Stimulated activated CD4-positive, alpha-beta T cell treated with anti-CD3 and anti-CD28 coated beads, Interleukin-2, amount 100 ng/mL, for 48 hours (primary cell): ENCODE data around the gene HPGDS.
"Not testable (repeated sequence)": the region's sequence is repeated elsewhere in the genome, so short reads cannot be mapped to it uniquely, and the experiment has no call there.

Source experiments
- DNase-seq, 2 donors: peaks; one replicate each; pipeline ENCODE4 v3.0.0-alpha.2; 2020

Gene HPGDS

DNA sequence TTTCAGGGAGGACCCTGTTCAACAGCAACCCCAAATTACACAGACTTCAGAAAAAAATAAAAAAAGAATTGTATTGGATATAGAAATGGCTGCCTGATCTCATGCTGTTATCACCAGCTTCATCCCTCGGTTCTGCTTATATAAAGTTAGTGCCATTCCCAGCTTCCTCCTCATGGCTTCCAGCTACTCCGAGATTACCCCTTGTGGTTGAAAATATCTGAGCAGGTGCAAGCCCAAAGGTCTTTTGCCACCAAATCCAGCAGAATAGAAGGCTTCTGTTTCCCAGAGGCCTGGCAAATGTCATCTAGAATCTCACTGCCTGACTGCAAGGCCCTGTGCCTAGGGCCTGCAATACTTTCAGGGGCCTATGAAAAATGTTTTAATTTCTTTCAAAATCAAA is 13.8 kb upstream of the HPGDS start:
- DNase-seq, result no peak

DNA sequence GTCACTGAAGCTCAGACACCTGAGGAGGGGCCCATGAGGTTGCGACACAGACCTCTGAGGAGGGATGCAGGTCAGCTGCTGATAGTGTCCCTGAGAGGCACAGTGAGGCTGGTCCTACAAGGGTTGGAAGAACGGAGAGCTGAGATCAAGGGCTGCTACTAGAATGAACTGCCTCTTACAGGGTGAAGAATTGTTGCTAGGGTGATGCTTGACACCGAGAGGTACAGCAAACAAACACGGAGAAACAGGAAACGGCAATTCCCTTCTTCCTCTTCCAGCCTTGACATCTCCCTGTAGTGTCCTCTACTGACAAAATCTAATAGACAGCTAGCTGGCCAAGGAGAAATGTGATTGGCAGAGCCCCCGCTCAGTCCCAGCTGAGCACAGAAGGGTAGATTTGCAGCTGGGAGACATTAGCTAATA is 11.8 kb upstream of the HPGDS start:
- DNase-seq, result no peak

DNA sequence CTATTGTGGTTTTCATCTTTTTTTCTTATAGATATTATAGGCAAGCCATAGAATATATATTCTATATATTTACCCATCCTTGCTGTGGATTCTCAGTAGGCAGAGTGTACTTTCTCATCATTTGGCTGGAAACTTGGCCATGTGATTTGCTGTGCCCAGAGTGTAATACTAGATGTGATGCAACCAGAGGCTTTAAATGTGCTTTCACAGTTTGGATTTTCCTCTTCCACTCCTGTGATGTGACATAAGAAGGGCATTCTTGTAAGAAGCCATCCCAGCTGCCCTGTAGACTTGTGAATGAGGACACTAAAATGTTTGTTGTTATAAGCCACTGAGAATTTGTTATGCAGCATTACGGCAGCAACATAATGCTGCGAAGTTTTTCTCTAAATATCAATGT is 10.4 kb upstream of the HPGDS start:
- no peak for DNase-seq

- DNase-seq, result no peak
Observed at GRCh38 chr4:94352163-94352562, 9.5 kb upstream of the HPGDS start.

DNA sequence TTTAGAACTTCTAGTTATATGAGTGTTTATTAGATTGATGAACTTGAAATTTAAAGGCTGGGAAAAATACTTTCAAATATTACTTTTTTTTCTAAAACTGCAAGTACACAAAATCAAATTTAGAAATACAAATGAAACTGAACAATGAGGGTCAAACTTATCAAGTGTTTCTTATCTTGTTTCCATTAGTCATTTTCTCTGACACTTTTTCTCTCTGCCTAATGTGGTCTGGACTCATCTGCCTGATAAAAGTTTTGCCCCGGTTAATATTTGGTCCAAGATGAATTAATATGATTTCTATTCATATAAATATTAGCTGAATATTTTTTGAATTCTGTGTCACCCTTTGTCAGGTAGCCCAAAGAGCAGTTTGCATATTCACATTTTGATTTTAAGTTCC is 8.7 kb upstream of the HPGDS start:
- no peak for DNase-seq

GRCh38 chr4:94350095-94350494 is 7.5 kb upstream of the HPGDS start:
- DNase-seq, result no peak

GRCh38 chr4:94349193-94349592 is 6.6 kb upstream of the HPGDS start:
- DNase-seq, result no peak

DNA sequence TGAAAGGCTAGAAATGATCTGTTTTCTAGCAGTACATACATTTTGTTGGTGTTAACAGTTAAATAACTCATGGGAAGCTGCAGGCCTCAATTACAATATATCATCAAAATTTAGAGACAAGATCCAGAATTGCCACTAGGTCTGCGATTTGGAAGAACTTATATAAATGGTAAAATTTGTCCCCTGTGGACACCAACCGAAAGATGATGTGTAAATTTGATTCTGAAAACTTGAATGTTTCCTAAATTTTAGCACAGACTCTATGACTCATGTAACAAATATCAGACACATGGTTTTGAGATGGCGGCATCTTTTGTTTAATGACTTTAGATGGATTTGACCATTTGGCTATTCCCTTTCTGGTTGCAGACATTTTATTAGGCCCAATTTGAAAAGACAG is 6.0 kb upstream of the HPGDS start:
- no peak for DNase-seq

- no peak for DNase-seq
Observed at GRCh38 chr4:94346541-94346940, 3.9 kb upstream of the HPGDS start.

GRCh38 chr4:94345969-94346368 is 3.3 kb upstream of the HPGDS start:
- no peak for DNase-seq

DNA sequence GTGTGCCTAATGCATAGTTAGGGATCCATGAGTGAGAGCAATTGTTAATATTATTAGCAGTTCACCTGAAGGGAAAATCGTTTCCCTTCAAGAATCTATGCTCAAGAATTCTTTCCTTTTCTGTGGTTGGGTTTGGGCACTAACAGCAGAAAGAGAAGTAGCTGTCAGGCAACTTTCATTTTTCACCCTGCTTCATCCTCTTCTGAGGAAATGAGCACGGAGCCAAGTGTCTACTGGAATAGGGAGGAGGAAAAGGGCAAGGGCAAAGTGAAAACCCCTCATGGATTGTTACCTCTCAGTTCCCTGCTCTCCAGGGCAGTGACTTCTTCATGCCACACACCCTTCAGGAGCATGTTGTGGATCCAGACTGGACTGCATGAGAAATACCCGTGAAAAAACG is 2.6 kb upstream of the HPGDS start:
- DNase-seq, result no peak

DNA sequence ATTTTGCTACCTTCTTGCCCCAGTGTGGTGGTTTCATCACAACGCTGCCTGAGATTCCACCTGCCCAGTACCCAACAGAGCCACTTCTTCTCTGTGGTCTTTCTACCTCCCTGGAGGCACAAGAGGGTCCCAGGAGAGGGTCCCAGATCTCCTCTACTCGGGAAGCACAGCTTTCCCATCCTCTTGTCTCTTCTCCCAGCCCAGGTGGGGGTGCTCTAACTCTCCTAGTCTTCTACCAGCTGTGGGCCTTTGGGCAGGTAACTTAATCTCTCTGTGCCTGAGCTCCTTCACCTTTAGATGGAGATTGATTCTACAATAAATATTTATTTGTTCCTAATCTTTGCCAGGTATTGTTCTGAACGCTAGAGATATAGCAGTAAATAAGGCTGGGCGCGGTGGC is 1.8 kb upstream of the HPGDS start:
- no peak for DNase-seq

- no peak for DNase-seq
Observed at GRCh38 chr4:94341481-94342370, 910 bp downstream of the HPGDS start.

DNA sequence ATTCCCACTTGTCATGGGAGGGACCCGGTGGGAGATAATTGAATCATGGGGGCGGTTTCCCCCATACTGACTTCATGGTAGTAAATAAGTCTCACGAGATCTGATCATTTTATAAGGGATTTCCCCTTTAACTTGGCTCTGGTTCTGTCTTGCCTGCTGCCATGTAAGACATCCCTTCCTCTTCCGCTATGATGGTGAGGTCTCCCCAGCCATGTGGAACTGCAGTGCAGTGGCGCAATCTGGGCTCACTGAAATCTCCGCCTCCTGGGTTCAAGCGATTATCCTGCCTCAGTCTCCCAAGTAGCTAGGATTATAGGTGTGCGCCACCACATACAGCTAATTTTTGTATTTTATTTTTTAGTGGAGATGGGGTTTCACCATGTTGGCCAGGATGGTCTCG is 2.9 kb downstream of the HPGDS start:
- DNase-seq, result peak in 1 of 2 donors; percentile 1

DNA sequence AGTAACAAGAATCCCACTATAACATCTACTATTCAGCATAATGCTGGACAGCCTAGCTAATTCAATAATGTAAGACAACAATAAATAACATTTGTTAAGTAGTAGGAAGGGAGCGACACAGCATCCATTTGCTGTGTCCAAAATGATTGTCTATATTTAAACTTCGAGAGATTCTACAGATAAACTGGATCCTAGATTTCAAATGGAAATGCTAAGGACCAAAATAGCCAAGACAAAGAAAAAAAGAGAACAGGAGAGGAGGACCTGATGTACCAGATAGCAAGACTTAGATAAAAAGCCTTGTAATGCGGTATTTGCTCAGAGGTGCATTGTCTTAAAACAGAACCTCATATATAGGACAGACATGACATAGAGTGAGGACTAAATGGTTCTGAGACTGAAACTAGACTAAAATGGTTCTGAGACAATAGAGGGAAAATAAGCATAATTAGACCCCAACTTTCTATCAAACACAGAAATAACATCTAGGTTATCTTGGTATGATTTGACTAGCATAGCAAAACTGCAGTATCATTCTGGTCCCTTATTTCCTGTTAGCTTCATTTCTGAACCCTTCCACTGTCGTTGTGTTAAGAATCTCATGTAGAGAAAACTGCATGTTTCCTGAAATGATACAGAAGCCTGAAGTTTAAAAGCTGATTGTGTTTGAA is 3.8 kb downstream of the HPGDS start:
- no peak for DNase-seq

DNA sequence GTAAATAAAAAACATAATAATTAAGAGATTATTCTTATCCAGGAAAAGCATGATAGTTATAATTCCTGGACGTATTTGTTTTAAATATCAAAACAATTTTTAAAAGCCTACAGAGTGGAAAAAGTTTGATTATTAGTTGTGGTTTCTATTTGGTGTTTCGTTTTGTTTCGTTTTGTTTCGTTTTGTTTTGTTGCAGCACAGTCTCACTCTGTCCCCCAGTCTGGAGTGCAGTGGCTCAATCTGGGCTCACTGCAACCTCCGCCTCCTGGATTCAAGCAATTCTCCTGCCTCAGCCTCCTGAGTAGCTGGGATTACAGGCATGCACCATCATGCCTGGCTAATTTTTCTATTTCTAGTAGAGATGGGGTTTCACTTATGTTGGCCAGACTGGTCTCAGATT is 5.8 kb downstream of the HPGDS start:
- not testable (repeated sequence) for DNase-seq

- no peak for DNase-seq
Observed at GRCh38 chr4:94336303-94336702, 6.3 kb downstream of the HPGDS start.

DNA sequence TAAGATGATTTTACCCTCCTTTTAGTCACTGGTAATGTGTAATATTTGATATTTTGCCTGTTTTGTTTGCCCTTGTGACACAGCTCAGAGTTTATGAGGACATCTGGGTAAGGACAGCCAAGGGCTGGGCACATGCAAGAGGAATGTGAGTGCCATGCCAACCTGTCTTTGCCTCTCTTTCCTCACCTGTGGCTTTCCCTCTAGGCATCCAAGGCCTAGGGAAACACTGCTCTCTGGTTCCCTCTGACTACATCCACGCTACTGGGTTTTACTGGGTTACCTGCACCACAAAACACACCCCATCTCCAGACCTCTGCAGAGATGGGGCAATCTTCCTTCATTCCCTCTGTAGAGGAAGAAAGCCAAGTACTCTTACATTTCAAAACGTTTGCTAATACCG is 7.7 kb downstream of the HPGDS start:
- no peak for DNase-seq

GRCh38 chr4:94334476-94334875 is 8.2 kb downstream of the HPGDS start:
- DNase-seq, result no peak

DNA sequence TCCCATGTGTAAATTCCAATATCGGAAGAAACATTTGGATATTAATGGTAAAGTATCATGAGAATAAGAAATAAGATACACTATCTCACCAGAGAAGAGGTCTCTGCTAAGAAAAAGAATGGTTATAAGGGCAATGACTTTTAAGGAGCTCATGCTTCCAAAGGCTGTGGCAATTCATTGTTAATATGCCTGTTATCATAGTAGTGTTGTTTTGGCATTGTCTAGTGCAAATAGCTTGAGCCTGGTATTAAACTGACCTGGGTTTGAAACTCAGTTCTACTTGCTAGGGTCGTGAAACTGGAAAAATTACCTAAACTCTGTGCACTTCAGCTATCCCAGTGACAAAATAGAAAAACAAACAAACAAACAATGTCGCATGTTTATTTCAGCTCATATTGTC is 8.8 kb downstream of the HPGDS start:
- no peak for DNase-seq

DNA sequence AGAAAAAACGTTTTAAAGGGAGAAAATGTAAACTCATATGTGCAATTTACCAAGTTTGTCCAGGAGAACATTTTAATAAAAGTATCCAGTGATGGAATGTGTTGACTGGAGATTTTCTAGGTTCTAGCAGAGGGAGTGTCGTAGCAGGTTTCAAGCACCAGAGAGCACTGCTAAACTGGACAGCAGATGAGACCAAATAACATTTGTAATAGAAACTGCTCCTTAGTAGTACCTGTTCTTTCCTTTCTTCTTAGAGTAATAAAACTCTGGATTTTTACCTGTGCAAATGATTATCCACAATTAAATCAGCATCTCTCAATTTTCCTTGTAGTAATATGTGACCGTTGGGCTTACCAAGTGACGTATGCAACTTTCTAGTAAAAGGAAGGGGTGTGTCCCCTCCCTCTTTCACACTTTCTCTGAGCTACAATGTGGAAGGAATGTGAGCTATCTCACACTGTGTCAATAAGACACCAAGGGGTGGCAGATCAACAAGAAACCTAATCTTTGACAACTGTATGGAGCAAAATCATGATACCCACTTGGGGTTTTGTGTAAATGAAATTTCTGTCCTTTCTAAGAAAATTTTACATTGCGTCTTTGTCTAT is 9.5 kb downstream of the HPGDS start:
- no peak for DNase-seq

DNA sequence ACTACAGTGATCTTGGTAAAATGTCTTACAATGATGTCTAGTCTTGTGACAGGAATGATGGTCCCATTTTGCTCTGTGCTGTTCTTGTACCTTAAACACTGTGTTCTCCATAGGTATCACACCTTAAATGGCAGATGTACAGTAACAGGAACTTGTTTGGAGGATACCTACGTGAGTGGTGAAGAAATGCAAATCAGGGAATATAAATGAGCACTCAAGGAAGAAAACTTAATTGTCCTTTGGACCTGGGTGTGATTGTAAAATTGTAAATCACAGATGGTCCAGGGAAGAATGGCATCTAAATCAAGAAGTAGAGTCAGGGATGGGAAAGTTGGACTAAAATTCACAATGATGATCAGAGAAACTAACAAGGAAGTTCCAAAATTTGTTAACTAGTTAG is 12.7 kb downstream of the HPGDS start:
- DNase-seq, result no peak

GRCh38 chr4:94325835-94326234 is 16.8 kb downstream of the HPGDS start:
- no peak for DNase-seq

DNA sequence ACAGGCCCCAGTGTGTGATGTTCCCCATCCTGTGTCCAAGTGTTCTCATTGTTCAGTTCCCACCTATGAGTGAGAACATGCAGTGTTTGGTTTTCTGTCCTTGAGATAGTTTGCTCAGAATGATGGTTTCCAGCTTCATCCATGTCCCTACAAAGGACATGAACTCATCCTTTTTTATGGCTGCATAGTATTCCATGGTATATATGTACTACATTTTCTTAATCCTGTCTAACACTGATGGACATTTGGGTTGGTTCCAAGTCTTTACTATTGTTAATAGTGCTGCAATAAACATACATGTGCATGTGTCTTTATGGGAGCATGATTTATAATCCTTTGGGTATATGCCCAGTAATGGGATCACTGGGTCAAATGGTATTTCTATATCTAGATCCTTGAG is 22.7 kb downstream of the HPGDS start:
- not testable (repeated sequence) for DNase-seq
